ENCODE results near the gene ZNF850. TPM values are rescaled to one million over a fixed set of nuclear protein-coding genes. Genes with fewer than 3 reads are reported as not detected.

The ZNF850 gene
- polyA plus RNA-seq, 1 of the 3 experiments (the other 2 are of a cell fraction), result 1.6 TPM

DNA sequence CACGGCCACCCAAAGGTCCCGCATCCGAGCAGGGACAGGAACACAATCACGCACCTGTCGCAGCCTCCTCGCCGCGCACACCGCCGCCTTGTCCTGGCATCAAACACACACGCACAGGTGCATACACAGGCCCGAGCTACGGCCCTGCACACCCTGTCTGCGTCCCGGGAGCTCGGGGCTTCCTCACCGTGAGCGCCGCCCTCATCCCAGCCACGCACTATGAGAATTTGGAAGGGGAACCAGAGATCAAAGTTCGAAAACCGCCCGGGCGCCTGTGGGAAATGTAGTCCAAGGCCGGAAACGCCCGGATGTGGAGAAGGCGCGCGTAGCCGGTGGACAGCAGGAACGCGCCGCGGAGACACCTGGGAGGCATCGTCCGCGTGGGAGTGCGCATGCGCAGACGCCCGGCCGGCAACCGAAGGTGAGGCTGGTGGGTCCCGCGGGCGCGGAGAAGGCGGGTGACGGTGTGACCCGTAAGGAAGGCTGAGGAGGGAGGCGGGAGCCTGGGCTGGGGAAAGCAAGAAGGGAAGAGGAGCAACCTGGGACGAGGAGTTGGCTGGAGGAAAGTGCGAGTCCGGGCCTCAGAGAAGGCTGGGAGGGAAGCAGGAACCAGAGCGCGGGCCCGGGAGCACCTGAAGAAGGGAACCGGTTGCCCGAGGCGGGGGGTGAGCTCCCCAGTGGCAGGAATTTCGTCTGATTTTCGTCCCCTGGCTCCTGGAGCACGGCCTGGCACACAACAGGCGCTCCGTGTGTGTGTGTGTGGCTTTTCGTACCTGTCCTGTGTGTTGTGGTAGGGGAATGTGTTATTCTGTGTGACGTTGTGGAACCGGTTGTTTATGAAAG, 85.2 kb downstream of the ZNF850 start, which contains the start of gene ZNF567 (continued):
- TF ChIP-seq, protein P1, sequence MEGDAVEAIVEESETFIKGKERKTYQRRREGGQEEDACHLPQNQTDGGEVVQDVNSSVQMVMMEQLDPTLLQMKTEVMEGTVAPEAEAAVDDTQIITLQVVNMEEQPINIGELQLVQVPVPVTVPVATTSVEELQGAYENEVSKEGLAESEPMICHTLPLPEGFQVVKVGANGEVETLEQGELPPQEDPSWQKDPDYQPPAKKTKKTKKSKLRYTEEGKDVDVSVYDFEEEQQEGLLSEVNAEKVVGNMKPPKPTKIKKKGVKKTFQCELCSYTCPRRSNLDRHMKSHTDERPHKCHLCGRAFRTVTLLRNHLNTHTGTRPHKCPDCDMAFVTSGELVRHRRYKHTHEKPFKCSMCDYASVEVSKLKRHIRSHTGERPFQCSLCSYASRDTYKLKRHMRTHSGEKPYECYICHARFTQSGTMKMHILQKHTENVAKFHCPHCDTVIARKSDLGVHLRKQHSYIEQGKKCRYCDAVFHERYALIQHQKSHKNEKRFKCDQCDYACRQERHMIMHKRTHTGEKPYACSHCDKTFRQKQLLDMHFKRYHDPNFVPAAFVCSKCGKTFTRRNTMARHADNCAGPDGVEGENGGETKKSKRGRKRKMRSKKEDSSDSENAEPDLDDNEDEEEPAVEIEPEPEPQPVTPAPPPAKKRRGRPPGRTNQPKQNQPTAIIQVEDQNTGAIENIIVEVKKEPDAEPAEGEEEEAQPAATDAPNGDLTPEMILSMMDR (IDR thresholded peaks at IDR 0.05), result no peak
- no peak for TF ChIP-seq NFIC (IDR thresholded peaks at IDR 0.05; ENCODE audit: borderline replicate concordance)
- TF ChIP-seq RXRA (IDR thresholded peaks at IDR 0.05; ENCODE audit: borderline replicate concordance, low read depth), result no peak
- TF ChIP-seq, protein P2, sequence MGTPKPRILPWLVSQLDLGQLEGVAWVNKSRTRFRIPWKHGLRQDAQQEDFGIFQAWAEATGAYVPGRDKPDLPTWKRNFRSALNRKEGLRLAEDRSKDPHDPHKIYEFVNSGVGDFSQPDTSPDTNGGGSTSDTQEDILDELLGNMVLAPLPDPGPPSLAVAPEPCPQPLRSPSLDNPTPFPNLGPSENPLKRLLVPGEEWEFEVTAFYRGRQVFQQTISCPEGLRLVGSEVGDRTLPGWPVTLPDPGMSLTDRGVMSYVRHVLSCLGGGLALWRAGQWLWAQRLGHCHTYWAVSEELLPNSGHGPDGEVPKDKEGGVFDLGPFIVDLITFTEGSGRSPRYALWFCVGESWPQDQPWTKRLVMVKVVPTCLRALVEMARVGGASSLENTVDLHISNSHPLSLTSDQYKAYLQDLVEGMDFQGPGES (IDR thresholded peaks at IDR 0.05; ENCODE audit: low read depth, low read length), result no peak
- no peak for TF ChIP-seq FOXJ3 (CRISPR knock-in tag; IDR thresholded peaks at IDR 0.05)
- TF ChIP-seq, protein P3, sequence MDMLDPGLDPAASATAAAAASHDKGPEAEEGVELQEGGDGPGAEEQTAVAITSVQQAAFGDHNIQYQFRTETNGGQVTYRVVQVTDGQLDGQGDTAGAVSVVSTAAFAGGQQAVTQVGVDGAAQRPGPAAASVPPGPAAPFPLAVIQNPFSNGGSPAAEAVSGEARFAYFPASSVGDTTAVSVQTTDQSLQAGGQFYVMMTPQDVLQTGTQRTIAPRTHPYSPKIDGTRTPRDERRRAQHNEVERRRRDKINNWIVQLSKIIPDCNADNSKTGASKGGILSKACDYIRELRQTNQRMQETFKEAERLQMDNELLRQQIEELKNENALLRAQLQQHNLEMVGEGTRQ (IDR thresholded peaks at IDR 0.05; ENCODE audit: borderline replicate concordance, low read depth, low read length), result no peak
- TF ChIP-seq SIN3A (IDR thresholded peaks at IDR 0.05; ENCODE audit: borderline replicate concordance, low read depth, low read length), result peak; percentile 25; the same call in 1 of the 2 replicates
- TF ChIP-seq, protein P4, sequence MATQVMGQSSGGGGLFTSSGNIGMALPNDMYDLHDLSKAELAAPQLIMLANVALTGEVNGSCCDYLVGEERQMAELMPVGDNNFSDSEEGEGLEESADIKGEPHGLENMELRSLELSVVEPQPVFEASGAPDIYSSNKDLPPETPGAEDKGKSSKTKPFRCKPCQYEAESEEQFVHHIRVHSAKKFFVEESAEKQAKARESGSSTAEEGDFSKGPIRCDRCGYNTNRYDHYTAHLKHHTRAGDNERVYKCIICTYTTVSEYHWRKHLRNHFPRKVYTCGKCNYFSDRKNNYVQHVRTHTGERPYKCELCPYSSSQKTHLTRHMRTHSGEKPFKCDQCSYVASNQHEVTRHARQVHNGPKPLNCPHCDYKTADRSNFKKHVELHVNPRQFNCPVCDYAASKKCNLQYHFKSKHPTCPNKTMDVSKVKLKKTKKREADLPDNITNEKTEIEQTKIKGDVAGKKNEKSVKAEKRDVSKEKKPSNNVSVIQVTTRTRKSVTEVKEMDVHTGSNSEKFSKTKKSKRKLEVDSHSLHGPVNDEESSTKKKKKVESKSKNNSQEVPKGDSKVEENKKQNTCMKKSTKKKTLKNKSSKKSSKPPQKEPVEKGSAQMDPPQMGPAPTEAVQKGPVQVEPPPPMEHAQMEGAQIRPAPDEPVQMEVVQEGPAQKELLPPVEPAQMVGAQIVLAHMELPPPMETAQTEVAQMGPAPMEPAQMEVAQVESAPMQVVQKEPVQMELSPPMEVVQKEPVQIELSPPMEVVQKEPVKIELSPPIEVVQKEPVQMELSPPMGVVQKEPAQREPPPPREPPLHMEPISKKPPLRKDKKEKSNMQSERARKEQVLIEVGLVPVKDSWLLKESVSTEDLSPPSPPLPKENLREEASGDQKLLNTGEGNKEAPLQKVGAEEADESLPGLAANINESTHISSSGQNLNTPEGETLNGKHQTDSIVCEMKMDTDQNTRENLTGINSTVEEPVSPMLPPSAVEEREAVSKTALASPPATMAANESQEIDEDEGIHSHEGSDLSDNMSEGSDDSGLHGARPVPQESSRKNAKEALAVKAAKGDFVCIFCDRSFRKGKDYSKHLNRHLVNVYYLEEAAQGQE (IDR thresholded peaks at IDR 0.05; ENCODE audit: low read depth, low read length), result no peak
- TF ChIP-seq EP300 (IDR thresholded peaks at IDR 0.05; ENCODE audit: borderline replicate concordance in 1 of 2, low read depth in 1 of 2, low read length in 1 of 2), result no peak
- TF ChIP-seq, protein P5, sequence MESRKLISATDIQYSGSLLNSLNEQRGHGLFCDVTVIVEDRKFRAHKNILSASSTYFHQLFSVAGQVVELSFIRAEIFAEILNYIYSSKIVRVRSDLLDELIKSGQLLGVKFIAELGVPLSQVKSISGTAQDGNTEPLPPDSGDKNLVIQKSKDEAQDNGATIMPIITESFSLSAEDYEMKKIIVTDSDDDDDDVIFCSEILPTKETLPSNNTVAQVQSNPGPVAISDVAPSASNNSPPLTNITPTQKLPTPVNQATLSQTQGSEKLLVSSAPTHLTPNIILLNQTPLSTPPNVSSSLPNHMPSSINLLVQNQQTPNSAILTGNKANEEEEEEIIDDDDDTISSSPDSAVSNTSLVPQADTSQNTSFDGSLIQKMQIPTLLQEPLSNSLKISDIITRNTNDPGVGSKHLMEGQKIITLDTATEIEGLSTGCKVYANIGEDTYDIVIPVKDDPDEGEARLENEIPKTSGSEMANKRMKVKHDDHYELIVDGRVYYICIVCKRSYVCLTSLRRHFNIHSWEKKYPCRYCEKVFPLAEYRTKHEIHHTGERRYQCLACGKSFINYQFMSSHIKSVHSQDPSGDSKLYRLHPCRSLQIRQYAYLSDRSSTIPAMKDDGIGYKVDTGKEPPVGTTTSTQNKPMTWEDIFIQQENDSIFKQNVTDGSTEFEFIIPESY (IDR thresholded peaks at IDR 0.05; ENCODE audit: borderline replicate concordance, low read depth), result peak; percentile 80; the same call in 1 of the 2 replicates
- no peak for TF ChIP-seq TCF12 (IDR thresholded peaks at IDR 0.05)
- no peak for TF ChIP-seq RFX5 (IDR thresholded peaks at IDR 0.05; ENCODE audit: low read length)
- TF ChIP-seq TAF1 (IDR thresholded peaks at IDR 0.05; ENCODE audit: borderline replicate concordance, low read depth, low read length), result peak; percentile 47; the same call in 1 of the 2 replicates
- TF ChIP-seq MAX (IDR thresholded peaks at IDR 0.05; ENCODE audit: low read depth), result peak; percentile 61
- no peak for TF ChIP-seq FOSL2 (IDR thresholded peaks at IDR 0.05; ENCODE audit: borderline replicate concordance, low read depth)
- no peak for TF ChIP-seq RAD21 (IDR thresholded peaks at IDR 0.05; ENCODE audit: low read length)
- TF ChIP-seq NRF1 (IDR thresholded peaks at IDR 0.05; ENCODE audit: low read depth, low read length), result peak; percentile 59
- no peak for TF ChIP-seq FOXM1 (IDR thresholded peaks at IDR 0.05; ENCODE audit: low read depth)
- TF ChIP-seq JUND (IDR thresholded peaks at IDR 0.05), result no peak

Data from SK-N-SH (cell line).